HepG2 (cell line): ENCODE measurements around the gene CACNA1G. TPM values are rescaled to one million over a fixed set of nuclear protein-coding genes. Genes with fewer than 3 reads are reported as not detected.
A peak's percentile ranks its signal among the peaks of the same experiment; 100 is the strongest.

Source experiments
- ATRX ChIP-seq: sonication (generic); formaldehyde crosslinking; IDR thresholded peaks from 2 replicates; pipeline ENCODE4 v1.4.0; 2020; ENCODE audit warnings: missing genetic modification reagents, borderline replicate concordance
- CERS6 ChIP-seq: sonication (generic); formaldehyde crosslinking; IDR thresholded peaks from 2 replicates; pipeline ENCODE4 v1.5.0; 2020; ENCODE audit warnings: missing genetic modification reagents
- CREB1 ChIP-seq, 2 experiments: fragments of 450-650 bp in 1 of 2; IDR thresholded peaks; 2 replicates each; pipeline ENCODE4 v1.6.1; 2016 to 2017; ENCODE audit warnings: control low read depth in 1 of 2, mild to moderate bottlenecking in 1 of 2, missing compliant biosample characterization in 1 of 2, missing genetic modification characterization in 1 of 2
- CREM ChIP-seq, 2 experiments: sonication (generic) in 1 of 2; formaldehyde crosslinking in 1 of 2; IDR thresholded peaks; 2 replicates each; pipeline versions ENCODE4 v1.4.0 to v1.6.1; 2016 to 2020; ENCODE audit warnings: antibody characterized with exemption in 1 of 2, mild to moderate bottlenecking in 1 of 2, missing genetic modification reagents in 1 of 2
- DNMT1 ChIP-seq: sonication (generic); formaldehyde crosslinking; IDR thresholded peaks from 2 replicates; pipeline ENCODE4 v1.5.1; 2020; ENCODE audit warnings: mild to moderate bottlenecking, missing genetic modification reagents
- ELF1 ChIP-seq: sonication (generic); formaldehyde crosslinking; IDR thresholded peaks from 2 replicates; pipeline ENCODE4 v1.4.0; 2020; ENCODE audit warnings: missing genetic modification reagents
- FOSL2 ChIP-seq: sonication (generic); formaldehyde crosslinking; IDR thresholded peaks from 2 replicates; pipeline ENCODE4 v1.4.0; 2020; ENCODE audit warnings: missing genetic modification reagents
- FOXC1 ChIP-seq: sonication (generic); formaldehyde crosslinking; IDR thresholded peaks from 2 replicates; pipeline ENCODE4 v1.8.0; 2022; ENCODE audit warnings: mild to moderate bottlenecking, missing genetic modification reagents, borderline replicate concordance
- GABPB1 ChIP-seq: IDR thresholded peaks from 2 replicates; pipeline ENCODE4 v1.6.1; 2016; ENCODE audit warnings: mild to moderate bottlenecking, missing genetic modification reagents, moderate library complexity, missing compliant biosample characterization
- GLMP ChIP-seq: sonication (generic); formaldehyde crosslinking; IDR thresholded peaks from 2 replicates; pipeline ENCODE4 v1.9.0; 2021; ENCODE audit warnings: missing genetic modification reagents, mild to moderate bottlenecking, borderline replicate concordance
- IKZF5 ChIP-seq: IDR thresholded peaks from 2 replicates; pipeline ENCODE4 v1.6.1; 2018; ENCODE audit warnings: missing genetic modification reagents, mild to moderate bottlenecking, missing compliant biosample characterization
- LCORL ChIP-seq, 2 experiments: fragments of 450-650 bp in 1 of 2; sonication (generic) in 1 of 2; formaldehyde crosslinking in 1 of 2; IDR thresholded peaks; 2 replicates each; pipeline versions ENCODE4 v1.5.0 to v1.6.1; 2017 to 2020; ENCODE audit warnings: antibody characterized with exemption in 1 of 2, missing genetic modification reagents in 1 of 2
- MEIS1 ChIP-seq: sonication (generic); formaldehyde crosslinking; IDR thresholded peaks from 2 replicates; pipeline ENCODE4 v1.9.0; 2021; ENCODE audit warnings: mild to moderate bottlenecking, missing genetic modification reagents, moderate library complexity, borderline replicate concordance
- NR2F6 ChIP-seq, 2 experiments: IDR thresholded peaks; 2 replicates each; pipeline ENCODE4 v1.6.1; 2016; ENCODE audit warnings: antibody characterized with exemption in 1 of 2, mild to moderate bottlenecking in 1 of 2
- SAFB2 ChIP-seq: sonication (generic); formaldehyde crosslinking; IDR thresholded peaks from 2 replicates; pipeline ENCODE4 v1.5.1; 2020; ENCODE audit warnings: missing genetic modification reagents, low read depth, mild to moderate bottlenecking, borderline replicate concordance
- TBX2 ChIP-seq: sonication (generic); formaldehyde crosslinking; IDR thresholded peaks from 2 replicates; pipeline ENCODE4 v1.5.0; 2020; ENCODE audit warnings: missing genetic modification reagents, mild to moderate bottlenecking, borderline replicate concordance
- TCF7 ChIP-seq: sonication (generic); IDR thresholded peaks from 2 replicates; pipeline ENCODE4 v1.6.1; 2016; ENCODE audit warnings: antibody characterized with exemption, low read depth
- XRCC5 ChIP-seq: fragments of 200-400 bp; formaldehyde crosslinking; optimal IDR thresholded peaks from 2 replicates; pipeline ENCODE3; 2017; ENCODE audit warnings: mild to moderate bottlenecking, low read length
- ZFP90 ChIP-seq: sonication (generic); formaldehyde crosslinking; IDR thresholded peaks from 2 replicates; pipeline ENCODE4 v1.8.0; 2022; ENCODE audit warnings: missing genetic modification reagents, mild to moderate bottlenecking, inconsistent platforms, borderline replicate concordance
- ZKSCAN8 ChIP-seq: IDR thresholded peaks from 2 replicates; pipeline ENCODE4 v1.6.1; 2016; ENCODE audit warnings: borderline replicate concordance, missing genetic modification reagents, missing compliant biosample characterization
- ZNF441 ChIP-seq: sonication (generic); formaldehyde crosslinking; IDR thresholded peaks from 2 replicates; pipeline ENCODE4 v1.7.0; 2021; ENCODE audit warnings: missing genetic modification reagents, borderline replicate concordance
- ZNF644 ChIP-seq: IDR thresholded peaks from 2 replicates; pipeline ENCODE4 v1.6.1; 2016; ENCODE audit warnings: low read depth
- ZNF704 ChIP-seq: sonication (generic); formaldehyde crosslinking; IDR thresholded peaks from 2 replicates; pipeline ENCODE4 v1.8.1; 2023; ENCODE audit warnings: mild to moderate bottlenecking, inconsistent platforms, moderate library complexity, missing genetic modification reagents, borderline replicate concordance
- ZNF713 ChIP-seq: sonication (generic); formaldehyde crosslinking; IDR thresholded peaks from 2 replicates; pipeline ENCODE4 v1.4.0; 2020; ENCODE audit warnings: mild to moderate bottlenecking, missing genetic modification reagents
- ZSCAN20 ChIP-seq: sonication (generic); formaldehyde crosslinking; IDR thresholded peaks from 2 replicates; pipeline ENCODE4 v1.4.0; 2020; ENCODE audit warnings: missing genetic modification reagents, mild to moderate bottlenecking, borderline replicate concordance
- polyA plus RNA-seq, 8 experiments: library from polyadenylated mRNA; depleted of rRNA in 3 of 8; stranded (reverse) in 7 of 8; unstranded in 1 of 8; fragments of >200 nt; fragmentation: Illumina TruSeq in 4 of 8; extraction: Trizol in 4 of 8; gene quantifications; 2 replicates each; pipeline versions ENCODE4 v1.2.1 to v1.2.3, GENCODE V29; 2011 to 2016; ENCODE audit warnings: low read depth in 4 of 8, missing spikeins in 1 of 8, mixed read lengths in 1 of 8; ENCODE audit not compliant: insufficient read depth in 1 of 8
- total RNA-seq, 5 experiments: library from RNA; depleted of rRNA; stranded (reverse); fragments of >200 nt; fragmentation: Illumina TruSeq; extraction: Trizol; gene quantifications; 2 replicates each; pipeline ENCODE4 v1.2.3, GENCODE V29; 2016; ENCODE audit warnings: low read depth in 1 of 5

CACNA1G gene
- total and polyA plus RNA-seq, 2 of the 13 experiments (the other 11 are each of a cell fraction or from before 2014, with no cell fraction given): 0.02 TPM; not detected in 1

GRCh38 chr17:50638966-50639713 lies 78.6 kb downstream of the CACNA1G start (continued):
- peak; percentile 95 for TF ChIP-seq FOSL2
- TF ChIP-seq ZFP90 (CRISPR knock-in tag): no peak
- peak; percentile 61; the same call in 1 of the 2 replicates for TF ChIP-seq TBX2
- no peak for TF ChIP-seq CREM (IDR thresholded peaks at IDR 0.05)
- TF ChIP-seq CREM (CRISPR knock-in tag; IDR thresholded peaks at IDR 0.05): no peak
- 0 out of 2 replicates have a peak, but pooled peaks have one; percentile 28 for TF ChIP-seq ZNF644 (CRISPR knock-in tag)
- TF ChIP-seq ZSCAN20: no peak
- no peak for TF ChIP-seq TCF7
- no peak for TF ChIP-seq SAFB2 (CRISPR knock-in tag)
- no peak for TF ChIP-seq ELF1
- TF ChIP-seq ZNF713 (CRISPR knock-in tag): no peak
- no peak; the same call in 1 of the 2 replicates for TF ChIP-seq GABPB1 (CRISPR knock-in tag)
- 0 out of 2 replicates have a peak, but pooled peaks have one; percentile 28 for TF ChIP-seq ZNF704 (CRISPR knock-in tag)
- no peak for TF ChIP-seq LCORL (IDR thresholded peaks at IDR 0.05)
- TF ChIP-seq LCORL (CRISPR knock-in tag; IDR thresholded peaks at IDR 0.05): no peak
- TF ChIP-seq MEIS1 (CRISPR knock-in tag): no peak; the same call in 1 of the 2 replicates
- no peak for TF ChIP-seq ATRX
- peak; percentile 75 for TF ChIP-seq NR2F6 (IDR thresholded peaks at IDR 0.05)
- peak; percentile 59; the same call in 1 of the 2 replicates for TF ChIP-seq NR2F6 (CRISPR knock-in tag; IDR thresholded peaks at IDR 0.05)
- TF ChIP-seq FOXC1 (CRISPR knock-in tag): no peak
- peak; percentile 23; the same call in 1 of the 2 replicates for TF ChIP-seq IKZF5 (CRISPR knock-in tag)
- TF ChIP-seq ZKSCAN8 (CRISPR knock-in tag): no peak
- no peak for TF ChIP-seq CREB1 (IDR thresholded peaks at IDR 0.05)
- no peak for TF ChIP-seq CREB1 (CRISPR knock-in tag; IDR thresholded peaks at IDR 0.05)
- no peak for TF ChIP-seq GLMP
- no peak for TF ChIP-seq DNMT1 (CRISPR knock-in tag)
- no peak for TF ChIP-seq XRCC5
- no peak for TF ChIP-seq ZNF441
- no peak for TF ChIP-seq CERS6 (CRISPR knock-in tag)
